Left ventricle myocardium inferior (tissue), 1 donor: Measurements from ENCODE around the gene PPP1R16B. TPM values are rescaled to one million over a fixed set of nuclear protein-coding genes. Genes with fewer than 3 reads are reported as not detected.

Source experiments
- DNase-seq: peaks from one replicate; pipeline ENCODE4 v3.0.0-alpha.2; 2020
- H3K27ac ChIP-seq: fragments of 200-600 bp; replicated peaks from 2 replicates; pipeline ENCODE4 v1.8.0; 2021
- H3K27me3 ChIP-seq: fragments of 200-600 bp; 2 replicates; pipeline ENCODE4 v1.8.0; 2021; ENCODE audit warnings: low read depth
- H3K36me3 ChIP-seq: fragments of 200-600 bp; 2 replicates; pipeline ENCODE4 v1.8.0; 2021
- H3K4me1 ChIP-seq: fragments of 200-600 bp; 2 replicates; pipeline ENCODE4 v1.8.0; 2021
- H3K4me3 ChIP-seq: fragments of 200-600 bp; 2 replicates; pipeline ENCODE4 v1.8.0; 2021; ENCODE audit warnings: mild to moderate bottlenecking, moderate library complexity
- H3K9me3 ChIP-seq: fragments of 200-600 bp; replicated peaks from 2 replicates; pipeline ENCODE4 v1.8.0; 2021
- CTCF ChIP-seq: fragments of 200-600 bp; IDR thresholded peaks from 2 replicates; pipeline ENCODE4 v1.8.0; 2021; ENCODE audit warnings: antibody characterized with exemption, mild to moderate bottlenecking, borderline replicate concordance
- intact Hi-C: fragments of 100-400 bp; cut with micrococcal nuclease; formaldehyde crosslinking; loops from one replicate; pipeline ENCODE4 v1.11.0; 2022
- total RNA-seq: library from RNA; stranded (reverse); fragmentation: NEBNext Ultra II Directional; extraction: Animal tissue kit (Norgen Biotek cat#: 25700); gene quantifications from one replicate; pipeline ENCODE4 v1.2.1, GENCODE V29; 2021
- donor health status: DM: no; HTN: yes; CAD: no; lungs with severe emphysema.

The PPP1R16B gene
- total RNA-seq, 1 donor from 2014 or later, result 6.3 TPM

GRCh38 chr20:38770970-38771369 is 34.5 kb upstream of the PPP1R16B start:
- TF ChIP-seq CTCF, result no peak
- Histone ChIP-seq H3K36me3 (peaks cover 92% of the 10 kb centered on the region), H3K27ac (no peak overlapping the region), H3K9me3 (no peaks in the 10 kb centered on the region), H3K27me3 (no peaks in the 10 kb centered on the region), H3K4me1 (no peaks in the 10 kb centered on the region), H3K4me3 (no peak overlapping the region)
- no peak for DNase-seq
- intact Hi-C loops, result no loop called here

- no peaks in the 10 kb centered on the region for H3K4me1 ChIP-seq
- intact Hi-C loops, result no loop called here
- no peak for DNase-seq
- no peak for TF ChIP-seq CTCF
- H3K27me3 ChIP-seq, result no peaks in the 10 kb centered on the region
- H3K36me3 ChIP-seq, result peaks cover 88% of the 10 kb centered on the region
- no peak overlapping the region for H3K4me3 ChIP-seq
- H3K9me3 ChIP-seq, result no peaks in the 10 kb centered on the region
- no peak overlapping the region for H3K27ac ChIP-seq
Measured at GRCh38 chr20:38771621-38772020, 33.9 kb upstream of the PPP1R16B start.

- Histone ChIP-seq H3K9me3 (no peaks in the 10 kb centered on the region), H3K4me1 (no peaks in the 10 kb centered on the region), H3K27me3 (no peaks in the 10 kb centered on the region), H3K27ac (no peak overlapping the region), H3K4me3 (no peak overlapping the region), H3K36me3 (peaks cover 64% of the 10 kb centered on the region)
- no peak for TF ChIP-seq CTCF
- intact Hi-C loops, result no loop called here
- DNase-seq, result no peak
Measured at GRCh38 chr20:38774167-38774566, 31.3 kb upstream of the PPP1R16B start.

- peaks cover 45% of the 10 kb centered on the region for H3K36me3 ChIP-seq
- intact Hi-C loops, result no loop called here
Measured at GRCh38 chr20:38776363-38776762, 29.1 kb upstream of the PPP1R16B start.

GRCh38 chr20:38779247-38780097 is 26.0 kb upstream of the PPP1R16B start:
- Histone ChIP-seq H3K4me3 (no peak overlapping the region), H3K9me3 (no peaks in the 10 kb centered on the region), H3K4me1 (no peaks in the 10 kb centered on the region), H3K36me3 (peaks cover 14% of the 10 kb centered on the region), H3K27ac (no peak overlapping the region), H3K27me3 (no peaks in the 10 kb centered on the region)
- intact Hi-C loops, result no loop called here
- no peak for DNase-seq
- no peak for TF ChIP-seq CTCF

More at GRCh38 chr20:38776363-38776762, 29.1 kb upstream of the PPP1R16B start:
- TF ChIP-seq CTCF, result no peak
- H3K4me3 ChIP-seq, result no peak overlapping the region
- H3K4me1 ChIP-seq, result no peaks in the 10 kb centered on the region
- H3K9me3 ChIP-seq, result no peaks in the 10 kb centered on the region
- H3K27me3 ChIP-seq, result no peaks in the 10 kb centered on the region
- DNase-seq, result no peak
- no peak overlapping the region for H3K27ac ChIP-seq
